K562 (cell line): ENCODE results near the gene PRDM10. TPM values are rescaled to one million over a fixed set of nuclear protein-coding genes. Genes with fewer than 3 reads are reported as not detected.
A peak's percentile ranks its signal among the peaks of the same experiment; 100 is the strongest.

Experiments
- ATF1 ChIP-seq, 2 experiments: fragments of 450-650 bp in 1 of 2; IDR thresholded peaks; 2 replicates each; pipeline ENCODE4 v1.6.1; 2016; ENCODE audit warnings: missing compliant biosample characterization in 1 of 2, missing genetic modification characterization in 1 of 2
- KDM4B ChIP-seq, 2 experiments: fragments of 450-650 bp in 1 of 2; sonication (generic) in 1 of 2; IDR thresholded peaks; 2 replicates each; pipeline ENCODE4 v1.6.1; 2016 to 2017; ENCODE audit warnings: borderline replicate concordance in 2 of 2, antibody characterized with exemption in 1 of 2, low read depth in 1 of 2, mild to moderate bottlenecking in 1 of 2
- NFIX ChIP-seq: fragments of 250-450 bp; sonication (Bioruptor Pico); IDR thresholded peaks from 2 replicates; pipeline ENCODE4 v1.4.0; 2020; ENCODE audit warnings: low read depth, mild to moderate bottlenecking, moderate library complexity
- YBX1 ChIP-seq: fragments of 450-650 bp; IDR thresholded peaks from 2 replicates; pipeline ENCODE4 v1.7.1; 2016; ENCODE audit warnings: mild to moderate bottlenecking
- ZKSCAN3 ChIP-seq: fragments of 250-450 bp; sonication (Bioruptor Pico); IDR thresholded peaks from 2 replicates; pipeline ENCODE4 v1.4.0; 2020
- polyA plus RNA-seq, 8 experiments: library from polyadenylated mRNA; depleted of rRNA in 4 of 8; stranded (reverse) in 5 of 8; unstranded in 3 of 8; fragments of >200 nt; fragmentation: Nextera tagmentation in 2 of 8; fragmentation: Illumina TruSeq in 1 of 8; extraction: Ambion mirVana in 2 of 8; extraction: Trizol in 1 of 8; gene quantifications; 2 replicates each; pipeline versions ENCODE4 v1.2.1 to v1.2.3, GENCODE V29; 2011 to 2014; ENCODE audit warnings: inconsistent platforms in 1 of 8, missing spikeins in 1 of 8
- total RNA-seq, 7 experiments: library from RNA; depleted of rRNA in 6 of 7; stranded (reverse); fragments of >200 nt in 6 of 7; fragmentation: Illumina TruSeq in 2 of 7; extraction: Trizol in 2 of 7; gene quantifications; 2 replicates each; pipeline versions ENCODE4 v1.2.1 to v1.2.3, GENCODE V29; 2011 to 2021; ENCODE audit warnings: low replicate concordance in 1 of 7
- TF ChIP-seq, protein P1 (sequence below): fragments of 450-650 bp; IDR thresholded peaks from 2 replicates; pipeline ENCODE4 v1.6.1; 2014; ENCODE audit warnings: low read depth, mild to moderate bottlenecking, moderate library complexity, borderline replicate concordance
- TF ChIP-seq, protein P2 (sequence below): fragments of 200-400 bp; formaldehyde crosslinking; IDR thresholded peaks from 2 replicates; pipeline ENCODE4 v1.6.1; 2017; ENCODE audit warnings: mild to moderate bottlenecking, low read depth, low read length, moderate library complexity
- TF ChIP-seq, protein P3 (sequence below): fragments of 250-450 bp; sonication (Bioruptor Pico); IDR thresholded peaks from 2 replicates; pipeline ENCODE4 v1.4.0; 2020; ENCODE audit warnings: borderline replicate concordance
- TF ChIP-seq, protein P4 (sequence below), 3 experiments: IDR thresholded peaks in 2 of 3; conservative IDR thresholded peaks in 1 of 3; 2 replicates each; pipeline ENCODE4 v1.5.1; 2011 to 2012; ENCODE audit warnings: low read length in 3 of 3, mild to moderate bottlenecking in 3 of 3, control low read depth in 2 of 3, improper control_type of control experiment in 1 of 3, inconsistent platforms in 1 of 3, low read depth in 1 of 3, mixed read lengths in 1 of 3, moderate library complexity in 1 of 3; ENCODE audit not compliant: insufficient read depth in 2 of 3

Gene PRDM10
- total and polyA plus RNA-seq, 9 of the 15 experiments (the other 6 are each of a cell fraction or from before 2014, with no cell fraction given) = 0.89 to 9.3 (median 4.5) TPM

DNA sequence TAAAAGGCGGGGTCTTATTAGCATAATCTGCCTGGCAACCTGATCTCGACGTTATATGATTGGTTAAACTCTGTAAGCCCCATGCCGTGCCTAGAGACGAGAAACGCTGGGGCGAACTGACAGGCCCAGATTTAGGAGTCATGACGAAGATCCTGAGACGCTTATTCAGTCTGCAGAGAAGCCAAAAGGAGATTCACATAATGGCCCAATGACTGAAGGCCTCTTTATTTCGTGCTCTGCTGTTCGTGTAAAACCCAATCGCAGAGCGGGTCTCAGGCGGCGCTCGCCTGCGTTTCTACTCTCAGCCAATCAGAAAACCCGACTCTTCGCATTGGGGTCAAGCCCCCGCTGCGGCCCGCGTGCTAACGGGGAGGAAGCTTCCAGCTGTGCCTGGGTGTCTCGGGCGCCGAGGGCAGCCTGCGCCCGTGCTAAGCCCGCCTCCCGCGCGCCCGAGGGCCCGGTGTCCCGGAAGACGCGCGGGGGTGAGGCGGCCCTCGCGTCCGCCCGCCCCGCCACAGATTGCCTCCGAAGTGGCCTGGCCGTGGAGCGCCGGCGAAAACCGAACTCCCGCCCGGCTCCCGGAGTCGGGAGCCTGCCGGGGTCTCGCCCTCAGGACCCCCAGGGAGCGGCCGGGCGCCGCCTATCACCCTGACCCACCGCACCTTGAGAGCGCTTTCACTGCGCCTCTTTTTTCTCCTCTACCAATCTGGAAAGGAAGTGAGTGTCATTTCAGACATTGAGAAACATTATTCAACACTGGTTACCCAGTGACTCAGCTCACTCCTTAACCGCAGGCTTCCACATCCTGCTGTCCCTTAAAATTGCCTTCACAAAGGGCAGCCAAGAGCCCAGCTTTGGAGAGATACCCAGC is 446 bp upstream of the PRDM10 start (continued):
- TF ChIP-seq, protein P1, sequence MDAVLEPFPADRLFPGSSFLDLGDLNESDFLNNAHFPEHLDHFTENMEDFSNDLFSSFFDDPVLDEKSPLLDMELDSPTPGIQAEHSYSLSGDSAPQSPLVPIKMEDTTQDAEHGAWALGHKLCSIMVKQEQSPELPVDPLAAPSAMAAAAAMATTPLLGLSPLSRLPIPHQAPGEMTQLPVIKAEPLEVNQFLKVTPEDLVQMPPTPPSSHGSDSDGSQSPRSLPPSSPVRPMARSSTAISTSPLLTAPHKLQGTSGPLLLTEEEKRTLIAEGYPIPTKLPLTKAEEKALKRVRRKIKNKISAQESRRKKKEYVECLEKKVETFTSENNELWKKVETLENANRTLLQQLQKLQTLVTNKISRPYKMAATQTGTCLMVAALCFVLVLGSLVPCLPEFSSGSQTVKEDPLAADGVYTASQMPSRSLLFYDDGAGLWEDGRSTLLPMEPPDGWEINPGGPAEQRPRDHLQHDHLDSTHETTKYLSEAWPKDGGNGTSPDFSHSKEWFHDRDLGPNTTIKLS = peak; percentile 57; the same call in 1 of the 2 replicates
- TF ChIP-seq, protein P2, sequence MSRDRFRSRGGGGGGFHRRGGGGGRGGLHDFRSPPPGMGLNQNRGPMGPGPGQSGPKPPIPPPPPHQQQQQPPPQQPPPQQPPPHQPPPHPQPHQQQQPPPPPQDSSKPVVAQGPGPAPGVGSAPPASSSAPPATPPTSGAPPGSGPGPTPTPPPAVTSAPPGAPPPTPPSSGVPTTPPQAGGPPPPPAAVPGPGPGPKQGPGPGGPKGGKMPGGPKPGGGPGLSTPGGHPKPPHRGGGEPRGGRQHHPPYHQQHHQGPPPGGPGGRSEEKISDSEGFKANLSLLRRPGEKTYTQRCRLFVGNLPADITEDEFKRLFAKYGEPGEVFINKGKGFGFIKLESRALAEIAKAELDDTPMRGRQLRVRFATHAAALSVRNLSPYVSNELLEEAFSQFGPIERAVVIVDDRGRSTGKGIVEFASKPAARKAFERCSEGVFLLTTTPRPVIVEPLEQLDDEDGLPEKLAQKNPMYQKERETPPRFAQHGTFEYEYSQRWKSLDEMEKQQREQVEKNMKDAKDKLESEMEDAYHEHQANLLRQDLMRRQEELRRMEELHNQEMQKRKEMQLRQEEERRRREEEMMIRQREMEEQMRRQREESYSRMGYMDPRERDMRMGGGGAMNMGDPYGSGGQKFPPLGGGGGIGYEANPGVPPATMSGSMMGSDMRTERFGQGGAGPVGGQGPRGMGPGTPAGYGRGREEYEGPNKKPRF = no peak
- TF ChIP-seq ZKSCAN3 (CRISPR knock-in tag) = no peak
- TF ChIP-seq KDM4B (IDR thresholded peaks at IDR 0.05; ENCODE audit: borderline replicate concordance in 2 of 2, low read depth in 1 of 2) = no peak
- 0 out of 2 replicates have a peak, but pooled peaks have one; percentile 6 for TF ChIP-seq ATF1 (CRISPR knock-in tag; IDR thresholded peaks at IDR 0.05)
- TF ChIP-seq ATF1 (tag; IDR thresholded peaks at IDR 0.05) = peak; percentile 95
- no peak for TF ChIP-seq NFIX (CRISPR knock-in tag)
- no peak for TF ChIP-seq YBX1
- TF ChIP-seq, protein P3, sequence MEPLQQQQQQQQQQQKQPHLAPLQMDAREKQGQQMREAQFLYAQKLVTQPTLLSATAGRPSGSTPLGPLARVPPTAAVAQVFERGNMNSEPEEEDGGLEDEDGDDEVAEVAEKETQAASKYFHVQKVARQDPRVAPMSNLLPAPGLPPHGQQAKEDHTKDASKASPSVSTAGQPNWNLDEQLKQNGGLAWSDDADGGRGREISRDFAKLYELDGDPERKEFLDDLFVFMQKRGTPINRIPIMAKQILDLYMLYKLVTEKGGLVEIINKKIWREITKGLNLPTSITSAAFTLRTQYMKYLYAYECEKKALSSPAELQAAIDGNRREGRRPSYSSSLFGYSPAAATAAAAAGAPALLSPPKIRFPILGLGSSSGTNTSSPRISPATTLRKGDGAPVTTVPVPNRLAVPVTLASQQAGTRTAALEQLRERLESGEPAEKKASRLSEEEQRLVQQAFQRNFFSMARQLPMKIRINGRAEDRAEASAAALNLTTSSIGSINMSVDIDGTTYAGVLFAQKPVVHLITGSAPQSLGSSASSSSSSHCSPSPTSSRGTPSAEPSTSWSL (CRISPR knock-in tag) = no peak
- TF ChIP-seq, protein P4, sequence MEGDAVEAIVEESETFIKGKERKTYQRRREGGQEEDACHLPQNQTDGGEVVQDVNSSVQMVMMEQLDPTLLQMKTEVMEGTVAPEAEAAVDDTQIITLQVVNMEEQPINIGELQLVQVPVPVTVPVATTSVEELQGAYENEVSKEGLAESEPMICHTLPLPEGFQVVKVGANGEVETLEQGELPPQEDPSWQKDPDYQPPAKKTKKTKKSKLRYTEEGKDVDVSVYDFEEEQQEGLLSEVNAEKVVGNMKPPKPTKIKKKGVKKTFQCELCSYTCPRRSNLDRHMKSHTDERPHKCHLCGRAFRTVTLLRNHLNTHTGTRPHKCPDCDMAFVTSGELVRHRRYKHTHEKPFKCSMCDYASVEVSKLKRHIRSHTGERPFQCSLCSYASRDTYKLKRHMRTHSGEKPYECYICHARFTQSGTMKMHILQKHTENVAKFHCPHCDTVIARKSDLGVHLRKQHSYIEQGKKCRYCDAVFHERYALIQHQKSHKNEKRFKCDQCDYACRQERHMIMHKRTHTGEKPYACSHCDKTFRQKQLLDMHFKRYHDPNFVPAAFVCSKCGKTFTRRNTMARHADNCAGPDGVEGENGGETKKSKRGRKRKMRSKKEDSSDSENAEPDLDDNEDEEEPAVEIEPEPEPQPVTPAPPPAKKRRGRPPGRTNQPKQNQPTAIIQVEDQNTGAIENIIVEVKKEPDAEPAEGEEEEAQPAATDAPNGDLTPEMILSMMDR (IDR thresholded peaks at IDR 0.05 in 2 of 3, conservative IDR thresholded peaks at IDR 0.05 in 1 of 3; ENCODE audit: insufficient read depth in 2 of 3, low read depth in 1 of 3, low read length in 3 of 3) = no peak
